ENCODE results near the gene PRAMEF1. TPM values are rescaled to one million over a fixed set of nuclear protein-coding genes. Genes with fewer than 3 reads are reported as not detected.
"Not testable (repeated sequence)": the region's sequence is repeated elsewhere in the genome, so short reads cannot be mapped to it uniquely, and the experiment has no call there.

Gene PRAMEF1
- polyA plus RNA-seq (not detected in 2 replicates), polyA minus RNA-seq (not detected in 2 replicates)

- not testable (repeated sequence) for H4K20me1 ChIP-seq (ENCODE audit: insufficient read depth); H3K36me3 ChIP-seq (ENCODE audit: insufficient read depth, low read length); H3K4me3 ChIP-seq (ENCODE audit: low read length); H3K4me2 ChIP-seq (ENCODE audit: low read length); H3K9ac ChIP-seq (ENCODE audit: low read length); H3K9me2 ChIP-seq (ENCODE audit: insufficient read depth, low read length); H3K9me3 ChIP-seq (ENCODE audit: low read length); H3F3A ChIP-seq (ENCODE audit: insufficient read depth, low read length, poor library complexity, severe bottlenecking); H3K79me2 ChIP-seq (replicated peaks; ENCODE audit: insufficient read depth, low read length); H2AFZ ChIP-seq (ENCODE audit: low read depth, low read length); H3K27me3 ChIP-seq (ENCODE audit: insufficient read depth, low read depth, low read length); H3K27ac ChIP-seq (ENCODE audit: low read length)
Measured at GRCh38 chr1:12791097-12791496, at the start of gene PRAMEF1. Gene PRAMEF1, plus strand, starts transcription at chr1:12791397. Its CDS starts 1,831 bp downstream, at chr1:12793228.

GRCh38 chr1:12741946-12742345 lies 49.3 kb upstream of the PRAMEF1 start:
- Histone ChIP-seq H3K9ac (ENCODE audit: low read length) (no peak overlapping the region), H3K4me3 (ENCODE audit: low read length) (no peak overlapping the region), H3K27ac (ENCODE audit: low read length) (no peak overlapping the region), H3K27me3 (ENCODE audit: insufficient read depth, low read depth, low read length) (no peaks in the 10 kb centered on the region), H3K36me3 (ENCODE audit: insufficient read depth, low read length) (no peaks in the 10 kb centered on the region), H3K9me3 (ENCODE audit: low read length) (no peaks in the 10 kb centered on the region), H3K4me2 (ENCODE audit: low read length) (no peak overlapping the region), H4K20me1 (ENCODE audit: insufficient read depth) (no peaks in the 10 kb centered on the region), H3K79me2 (replicated peaks; ENCODE audit: insufficient read depth, low read length) (no peaks in the 10 kb centered on the region), H3F3A (ENCODE audit: insufficient read depth, low read length, poor library complexity, severe bottlenecking) (no peaks in the 10 kb centered on the region), H3K9me2 (ENCODE audit: insufficient read depth, low read length) (no peaks in the 10 kb centered on the region), H2AFZ (ENCODE audit: low read depth, low read length) (no peak overlapping the region)
- TF ChIP-seq POLR2AphosphoS5 (IDR thresholded peaks at IDR 0.05) = no peak
- TF ChIP-seq TAF1 (IDR thresholded peaks at IDR 0.05; ENCODE audit: low read depth) = no peak
- no peak for TF ChIP-seq REST (IDR thresholded peaks at IDR 0.05; ENCODE audit: borderline replicate concordance)
- TF ChIP-seq EZH2 (IDR thresholded peaks at IDR 0.05; ENCODE audit: borderline replicate concordance, insufficient read depth, low read length, poor library complexity, severe bottlenecking) = no peak
- no peak for TF ChIP-seq CTCF (IDR thresholded peaks at IDR 0.05; ENCODE audit: poor library complexity, severe bottlenecking)
- no peak for TF ChIP-seq EP300 (conservative IDR thresholded peaks at IDR 0.05; ENCODE audit: poor library complexity, severe bottlenecking)
- no peak for TF ChIP-seq RAD21 (conservative IDR thresholded peaks at IDR 0.05)
- TF ChIP-seq SMC3 (conservative IDR thresholded peaks at IDR 0.05; ENCODE audit: poor library complexity) = no peak
- TF ChIP-seq MXI1 (conservative IDR thresholded peaks at IDR 0.05; ENCODE audit: poor library complexity, severe bottlenecking) = no peak

Data from neural cell (in vitro differentiated cells).